Hindlimb muscle (tissue), 1 donor: ENCODE data around the gene GPR85. TPM values are rescaled to one million over a fixed set of nuclear protein-coding genes. Genes with fewer than 3 reads are reported as not detected.
"Not testable (repeated sequence)": the region's sequence is repeated elsewhere in the genome, so short reads cannot be mapped to it uniquely, and the experiment has no call there.

Experiments used
- DNase-seq: peaks from one replicate; pipeline ENCODE4 v3.0.0-alpha.2; 2013
- polyA plus RNA-seq: library from polyadenylated mRNA; unstranded; fragments of 120-200 nt; gene quantifications from one replicate; pipeline ENCODE4 v1.2.1, GENCODE V29; 2013; ENCODE audit not compliant: insufficient read length

GPR85 gene, protein sequence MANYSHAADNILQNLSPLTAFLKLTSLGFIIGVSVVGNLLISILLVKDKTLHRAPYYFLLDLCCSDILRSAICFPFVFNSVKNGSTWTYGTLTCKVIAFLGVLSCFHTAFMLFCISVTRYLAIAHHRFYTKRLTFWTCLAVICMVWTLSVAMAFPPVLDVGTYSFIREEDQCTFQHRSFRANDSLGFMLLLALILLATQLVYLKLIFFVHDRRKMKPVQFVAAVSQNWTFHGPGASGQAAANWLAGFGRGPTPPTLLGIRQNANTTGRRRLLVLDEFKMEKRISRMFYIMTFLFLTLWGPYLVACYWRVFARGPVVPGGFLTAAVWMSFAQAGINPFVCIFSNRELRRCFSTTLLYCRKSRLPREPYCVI
- 1.5 TPM for polyA plus RNA-seq

DNA sequence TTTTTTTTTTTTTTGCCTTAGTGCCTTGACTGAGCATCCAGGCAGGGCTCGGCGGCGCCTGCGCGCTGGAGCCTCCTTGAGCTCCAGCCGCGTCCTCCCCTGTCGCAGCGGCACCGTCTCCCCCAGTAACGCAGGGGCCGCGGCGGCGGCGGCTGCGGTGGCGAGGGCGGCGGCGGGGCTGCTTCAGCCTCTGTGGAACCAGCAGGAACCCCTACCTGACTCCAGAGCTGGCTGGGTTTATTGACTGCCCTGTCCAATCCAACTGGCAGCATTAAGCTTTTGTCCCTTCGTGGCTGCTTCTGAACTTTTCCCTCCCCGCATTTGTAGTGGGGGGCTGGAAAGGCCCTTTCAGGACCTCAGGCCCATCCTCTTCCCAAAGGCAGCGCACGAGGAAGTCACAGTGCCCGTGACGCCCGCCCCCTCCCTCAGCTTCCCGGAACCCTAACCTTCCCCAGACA lies at the start of gene GPR85:
TSS of gene GPR85 (minus strand) at position 397 of the 458 bp plus-strand sequence. CDS start 2,106 bp downstream, outside the sequence.
- peak; percentile 71 for DNase-seq

DNA sequence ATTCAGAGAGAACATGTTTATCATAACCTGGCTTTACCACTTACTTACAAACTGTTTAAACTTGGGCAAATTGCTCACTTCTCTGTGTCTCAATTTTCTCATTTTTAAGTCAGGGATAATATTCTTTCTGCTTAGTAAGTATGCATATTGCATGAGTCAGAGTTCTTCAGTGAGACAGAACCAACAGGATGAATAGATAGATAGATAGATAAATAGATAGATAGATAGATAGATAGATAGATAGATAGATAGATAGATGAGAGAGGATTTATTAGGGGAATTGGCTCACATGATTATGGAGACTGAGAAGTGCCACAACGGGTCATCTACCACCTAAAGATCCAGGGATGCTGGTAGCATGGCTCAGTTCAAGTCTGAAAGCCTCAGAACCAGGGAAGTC lies 47.4 kb upstream of the GPR85 start:
- DNase-seq: no peak

DNA sequence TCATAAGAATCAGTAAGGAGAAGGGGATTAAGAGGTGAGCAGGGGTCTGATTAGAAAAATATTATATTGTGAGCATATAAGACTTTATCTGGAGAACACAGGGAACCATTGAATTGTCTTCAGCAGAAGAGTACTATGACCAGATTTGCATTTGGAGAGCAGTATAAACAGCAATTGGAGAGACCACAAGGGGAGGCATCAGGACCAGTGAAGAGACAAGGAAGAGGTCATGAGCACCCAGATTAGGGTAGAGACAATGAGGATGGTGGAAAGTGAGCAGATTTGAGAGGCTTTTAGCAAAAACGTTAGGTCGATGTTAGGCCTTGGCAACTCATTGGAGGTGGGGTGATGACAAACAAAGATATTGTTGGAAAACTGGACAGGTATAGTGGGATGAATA lies 44.7 kb upstream of the GPR85 start:
- no peak for DNase-seq

DNA sequence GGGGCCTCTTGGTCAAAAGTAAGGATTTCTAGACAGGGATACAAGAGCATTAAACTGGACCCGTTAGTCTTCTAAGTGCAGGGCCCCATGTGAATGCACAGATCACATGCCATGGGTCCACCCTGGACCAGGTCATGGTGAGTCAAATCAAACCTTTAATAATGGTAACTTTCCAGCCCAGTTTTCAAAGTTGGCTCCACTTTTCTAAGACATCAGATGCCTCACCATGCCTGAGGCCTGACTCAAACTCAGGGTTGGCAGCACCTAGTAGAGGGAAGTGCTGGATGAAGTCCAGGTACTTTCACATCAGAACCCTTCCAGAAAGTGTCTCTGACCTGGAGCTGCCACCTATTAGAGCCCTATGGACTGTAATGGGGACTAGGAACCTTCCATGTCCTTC lies 41.4 kb upstream of the GPR85 start:
- no peak for DNase-seq

DNA sequence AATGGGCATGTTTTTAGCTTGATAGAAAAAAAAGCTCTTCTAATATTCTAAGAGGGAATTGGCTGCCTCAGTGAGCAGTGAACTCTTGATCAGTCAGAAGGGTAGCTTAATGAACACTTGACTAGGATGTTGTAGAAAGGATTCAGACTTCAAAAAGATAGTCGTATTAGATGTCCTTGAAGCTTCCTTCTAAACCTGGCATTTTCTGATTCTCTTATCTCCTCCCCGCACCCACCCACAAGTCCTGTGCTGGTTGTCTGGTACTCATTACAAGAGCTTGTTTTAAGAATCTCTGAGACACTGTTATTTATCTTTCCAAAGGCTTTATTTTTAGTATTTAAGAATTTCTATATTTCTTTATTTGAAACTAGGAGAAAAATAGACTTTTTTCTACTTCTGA lies 39.1 kb upstream of the GPR85 start:
- DNase-seq: no peak

DNA sequence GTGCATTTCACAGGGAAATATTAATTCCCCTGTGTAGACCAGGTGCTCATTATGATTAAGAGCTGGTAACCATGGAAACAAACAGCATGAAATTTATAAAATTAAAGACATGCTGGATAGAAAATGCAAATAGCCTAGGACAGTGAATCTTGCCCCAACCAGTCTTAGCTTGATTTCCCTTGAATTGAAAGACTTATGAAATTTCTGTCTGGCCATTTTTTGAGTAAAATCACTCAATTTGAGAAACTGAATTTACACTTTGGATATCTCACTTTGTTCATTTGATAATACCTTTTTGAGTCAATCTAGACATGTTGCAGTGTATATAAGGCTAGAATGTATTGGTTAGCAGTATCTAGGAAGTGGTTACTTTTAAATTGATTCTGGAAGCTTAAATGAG lies 36.1 kb upstream of the GPR85 start:
- no peak for DNase-seq

DNA sequence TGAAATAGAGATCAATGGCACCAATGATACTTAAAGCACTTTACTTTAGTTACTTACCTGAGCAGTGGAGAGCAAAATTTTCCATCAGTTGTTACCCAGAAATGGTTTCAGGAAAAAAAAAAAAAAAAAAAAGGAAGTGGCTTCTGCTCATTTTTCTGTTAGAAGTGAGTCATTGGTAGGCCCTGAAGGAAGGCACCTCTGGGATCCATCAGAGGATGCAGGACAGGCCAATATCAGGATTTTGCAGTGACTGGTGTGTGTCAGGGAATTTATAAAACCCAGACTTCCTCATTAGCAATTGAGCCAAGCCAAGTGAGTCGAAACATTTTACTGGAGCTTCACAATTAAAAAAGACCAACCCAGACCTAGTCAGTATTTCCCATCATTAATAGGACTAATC lies 34.0 kb upstream of the GPR85 start:
- DNase-seq: no peak

DNA sequence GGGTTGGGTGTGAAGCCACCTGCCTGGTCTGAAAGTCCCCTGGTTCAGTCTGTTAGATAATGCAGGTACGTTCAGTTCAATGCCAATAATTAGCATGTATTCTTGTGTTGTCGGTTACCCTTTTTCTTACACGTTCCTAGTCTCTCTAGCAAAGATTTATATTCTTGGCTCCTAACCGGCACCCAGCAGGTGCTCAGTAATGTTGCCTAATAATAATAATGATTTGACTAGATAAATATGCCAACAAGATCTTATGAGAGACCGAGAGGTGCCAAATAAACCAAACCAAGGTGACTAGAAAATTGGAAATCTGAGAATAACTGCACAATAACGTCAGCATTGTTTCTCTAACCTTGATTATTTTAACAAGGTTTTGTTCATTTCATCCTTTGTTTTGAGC lies 32.8 kb upstream of the GPR85 start:
- no peak for DNase-seq

DNA sequence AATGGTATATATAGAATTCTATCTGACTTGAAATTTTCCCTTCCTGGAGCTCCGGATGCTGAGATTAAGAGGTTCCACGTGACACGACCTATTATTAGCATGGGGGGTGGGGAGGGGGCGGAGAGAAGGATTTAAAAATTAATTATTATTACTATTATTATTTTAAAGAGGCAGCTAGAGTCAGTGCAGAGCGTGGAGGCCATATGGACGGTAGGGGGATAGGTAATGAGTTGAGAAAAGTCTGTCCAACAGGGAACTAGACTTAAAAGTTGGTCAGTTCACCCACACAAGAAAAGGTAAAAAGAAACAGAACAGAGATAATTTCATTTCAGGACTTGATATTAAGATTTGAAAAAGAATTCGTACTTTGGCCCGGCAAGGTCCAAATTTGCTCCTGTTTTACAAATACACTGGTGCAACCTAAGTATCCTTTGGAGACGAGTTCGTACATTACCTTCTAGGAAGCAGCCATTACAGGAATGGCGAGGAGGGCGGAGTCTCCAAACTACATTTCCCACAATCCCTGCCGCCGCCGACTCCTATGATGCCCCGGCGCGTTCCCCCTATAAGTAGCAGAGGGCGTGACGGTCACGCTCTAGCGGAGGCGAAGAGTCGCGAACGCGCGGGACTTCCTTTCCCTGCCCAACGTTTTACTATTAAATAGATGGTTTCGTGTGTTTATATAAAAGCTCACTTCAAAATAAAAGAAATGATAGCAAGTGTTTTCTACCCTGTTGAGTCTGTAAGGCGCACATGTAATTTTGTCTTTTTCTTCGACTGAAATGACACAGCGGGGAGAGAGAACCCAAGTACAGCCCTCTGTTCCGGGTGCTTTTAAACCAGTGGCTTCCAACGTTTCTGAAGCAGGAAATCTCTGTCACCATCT lies 31.7 kb upstream of the GPR85 start, which contains the start of gene SMIM30:
TSS of gene SMIM30 (minus strand) at position 481 of the 886 bp plus-strand sequence. CDS start 976 bp downstream, outside the sequence.
- peak; percentile 92 for DNase-seq

DNA sequence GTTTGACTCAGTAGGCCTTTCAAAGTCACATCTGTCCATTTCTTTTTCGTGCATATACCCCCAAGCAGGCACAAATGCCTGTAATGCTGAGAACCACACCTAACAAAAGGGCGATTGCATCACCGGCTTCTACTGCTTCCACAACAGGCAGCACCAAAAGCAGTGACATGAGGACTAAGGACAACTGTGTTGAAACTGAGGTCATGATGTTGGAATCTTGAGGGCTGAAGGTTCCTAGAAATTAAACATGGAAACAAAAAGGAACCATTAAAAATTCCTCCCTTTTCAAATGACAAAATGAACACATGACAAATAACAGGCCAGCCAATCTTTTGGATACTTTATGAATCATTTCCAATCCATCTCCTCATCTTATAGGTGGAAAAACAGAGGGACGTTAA lies 30.7 kb upstream of the GPR85 start:
- DNase-seq: not testable (repeated sequence)

DNA sequence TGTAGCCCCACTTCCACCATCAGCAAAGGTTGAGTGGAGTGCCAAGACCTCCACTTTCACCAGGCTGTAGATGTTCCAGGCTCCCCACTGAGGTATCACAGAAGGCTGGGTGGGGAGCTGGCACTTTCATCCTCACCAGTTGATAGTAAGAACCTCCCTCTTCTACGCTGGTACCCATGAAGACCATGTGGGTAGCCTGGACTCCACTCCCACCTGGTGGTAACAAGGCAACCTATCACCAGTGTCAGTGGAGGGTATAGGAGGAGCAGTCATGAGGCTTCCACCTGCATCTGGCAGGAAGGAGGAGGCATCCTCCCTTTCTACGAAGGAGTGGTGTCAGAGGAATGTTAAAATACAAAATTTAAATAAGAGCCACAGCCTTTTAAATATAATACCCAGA lies 27.3 kb upstream of the GPR85 start:
- no peak for DNase-seq

DNA sequence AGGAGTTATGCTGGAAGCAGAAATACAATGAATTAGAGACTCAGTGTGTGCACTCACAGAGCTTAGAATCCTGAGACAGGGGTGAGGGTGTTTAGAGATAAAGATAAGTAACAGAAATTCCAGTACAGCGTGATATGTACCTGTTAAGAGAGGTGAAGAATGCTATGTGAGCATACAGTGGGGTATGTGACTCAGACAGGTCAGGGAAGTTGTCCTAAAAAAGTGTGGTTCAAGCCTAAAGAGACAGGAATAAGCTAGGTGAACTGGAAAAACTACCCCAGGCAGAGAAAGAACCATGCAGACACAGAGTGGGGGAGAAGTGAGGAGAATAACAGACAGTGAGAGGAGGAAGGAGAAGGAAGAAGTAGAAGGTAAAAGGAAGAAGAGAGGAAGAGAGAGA lies 23.1 kb upstream of the GPR85 start:
- no peak for DNase-seq

DNA sequence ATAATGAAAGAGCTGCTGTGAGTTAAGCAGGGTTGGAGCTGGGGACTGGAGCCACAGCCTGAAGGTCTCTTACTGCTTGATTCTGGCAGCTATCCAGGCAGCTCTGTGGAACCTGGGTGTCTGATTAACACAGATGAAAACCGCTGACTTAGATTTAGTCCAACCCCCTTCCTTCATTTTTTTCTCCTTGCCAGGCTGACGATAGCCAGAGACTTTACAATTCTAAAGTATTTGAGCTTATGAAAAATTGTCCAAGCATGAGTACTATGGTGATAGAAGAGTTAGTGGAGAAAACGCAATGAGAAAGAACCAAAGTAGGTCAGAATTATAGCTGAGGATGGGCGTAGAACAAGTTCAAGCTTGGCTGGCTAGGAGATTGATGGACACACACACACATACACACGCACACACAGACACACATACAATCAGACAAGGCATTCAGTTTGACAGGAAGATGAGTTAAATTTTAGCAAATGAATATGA lies 13.5 kb upstream of the GPR85 start:
- no peak for DNase-seq

DNA sequence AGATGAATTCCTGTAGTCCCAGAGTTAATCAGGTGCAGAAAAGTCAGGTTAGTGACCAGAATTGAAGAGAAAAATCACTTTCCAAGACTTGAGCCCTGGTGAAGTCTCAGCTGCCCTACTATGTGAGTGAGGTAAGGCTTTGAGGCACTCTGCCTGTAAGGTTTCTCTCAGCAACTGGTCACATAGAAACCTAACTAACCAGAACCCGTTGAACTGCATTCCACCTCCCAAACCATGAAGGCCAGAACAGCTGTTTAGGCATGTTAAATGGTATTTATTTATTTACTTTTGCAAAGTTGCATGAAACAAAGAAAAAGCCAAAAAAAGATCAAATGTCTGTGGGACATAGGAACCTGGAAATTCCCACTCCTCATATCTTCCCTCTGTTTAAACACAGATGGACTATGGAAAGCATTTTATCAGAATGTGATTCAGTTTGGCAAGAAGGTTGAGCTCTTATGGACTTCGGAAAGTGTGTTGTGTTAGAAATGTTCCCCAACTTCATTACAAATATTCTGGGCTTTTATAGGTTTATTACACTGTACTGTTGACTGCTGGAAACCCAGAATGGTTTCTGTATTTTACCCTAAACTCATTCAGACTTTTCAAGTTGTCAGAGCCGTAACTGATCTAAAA lies 12.8 kb upstream of the GPR85 start:
- no peak for DNase-seq

DNA sequence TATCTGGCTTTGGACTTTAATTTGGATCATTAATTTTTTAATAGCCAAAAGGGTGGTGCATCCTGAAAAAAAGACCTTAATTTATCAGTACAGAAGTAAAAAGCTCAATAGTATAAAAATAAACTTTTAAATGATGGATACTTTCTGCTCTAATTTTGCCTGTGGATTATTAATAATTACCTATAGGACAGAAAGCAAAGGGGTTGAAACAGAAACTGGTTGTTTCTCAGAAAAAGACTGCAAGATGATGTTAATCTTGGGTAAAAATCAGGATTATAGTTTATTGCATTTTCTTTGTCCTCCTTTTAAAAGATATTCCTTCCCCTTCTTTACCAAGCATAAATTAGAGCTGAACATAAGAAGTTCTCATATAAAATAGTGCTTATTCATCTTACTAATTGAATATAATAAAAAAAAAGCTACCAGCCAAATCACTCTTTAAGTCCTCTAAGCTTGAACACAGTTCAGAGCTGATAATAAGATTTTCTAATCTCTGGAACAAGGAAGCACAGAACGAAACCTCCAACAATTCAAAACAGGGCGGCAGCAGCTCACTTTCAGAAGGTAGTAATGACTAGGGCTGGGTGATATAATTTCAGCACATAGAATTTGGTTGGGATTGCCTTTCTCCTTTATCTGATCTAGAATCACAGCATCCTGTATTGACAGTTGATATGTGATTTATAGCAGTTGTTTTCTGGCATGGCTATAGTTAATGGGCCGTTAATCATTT lies 8.1 kb upstream of the GPR85 start:
- DNase-seq: no peak

DNA sequence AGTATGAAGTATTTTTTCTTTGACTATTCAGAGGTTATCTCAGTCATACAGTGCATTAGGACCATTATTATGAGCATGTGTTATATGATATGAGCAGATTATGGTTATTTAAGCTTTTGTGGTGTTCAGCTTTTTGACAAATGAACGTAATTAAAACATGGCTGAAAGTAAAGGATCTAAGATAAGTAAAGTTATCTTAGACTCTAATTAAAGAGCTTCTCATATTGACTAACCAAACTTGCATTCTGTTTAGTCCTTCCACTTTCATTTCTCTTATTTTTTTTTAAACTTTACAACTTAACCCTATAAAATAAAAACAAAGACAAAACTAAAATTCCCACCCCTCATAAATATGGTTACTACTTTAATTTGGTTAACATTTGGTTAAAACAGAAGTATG lies 6.9 kb upstream of the GPR85 start:
- no peak for DNase-seq

DNA sequence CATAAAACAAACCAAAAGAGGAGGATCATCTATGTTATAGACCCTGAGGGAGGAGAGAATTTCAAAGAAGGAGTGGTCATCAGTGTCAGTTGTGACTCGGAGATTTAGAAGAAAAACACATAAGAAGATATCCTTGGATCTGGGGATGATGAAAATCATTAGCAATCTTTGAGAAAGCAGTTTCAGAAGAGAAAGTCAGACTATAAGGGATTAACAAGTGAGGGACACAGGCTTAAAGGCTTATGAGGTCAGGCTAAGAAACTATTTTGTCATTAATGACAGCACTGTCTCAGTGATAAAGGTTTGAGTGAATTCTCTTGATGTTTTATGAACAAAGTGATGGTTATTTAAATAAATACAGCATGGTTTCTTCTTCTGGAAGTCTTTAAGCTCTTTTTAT lies 6.1 kb upstream of the GPR85 start:
- DNase-seq: no peak

DNA sequence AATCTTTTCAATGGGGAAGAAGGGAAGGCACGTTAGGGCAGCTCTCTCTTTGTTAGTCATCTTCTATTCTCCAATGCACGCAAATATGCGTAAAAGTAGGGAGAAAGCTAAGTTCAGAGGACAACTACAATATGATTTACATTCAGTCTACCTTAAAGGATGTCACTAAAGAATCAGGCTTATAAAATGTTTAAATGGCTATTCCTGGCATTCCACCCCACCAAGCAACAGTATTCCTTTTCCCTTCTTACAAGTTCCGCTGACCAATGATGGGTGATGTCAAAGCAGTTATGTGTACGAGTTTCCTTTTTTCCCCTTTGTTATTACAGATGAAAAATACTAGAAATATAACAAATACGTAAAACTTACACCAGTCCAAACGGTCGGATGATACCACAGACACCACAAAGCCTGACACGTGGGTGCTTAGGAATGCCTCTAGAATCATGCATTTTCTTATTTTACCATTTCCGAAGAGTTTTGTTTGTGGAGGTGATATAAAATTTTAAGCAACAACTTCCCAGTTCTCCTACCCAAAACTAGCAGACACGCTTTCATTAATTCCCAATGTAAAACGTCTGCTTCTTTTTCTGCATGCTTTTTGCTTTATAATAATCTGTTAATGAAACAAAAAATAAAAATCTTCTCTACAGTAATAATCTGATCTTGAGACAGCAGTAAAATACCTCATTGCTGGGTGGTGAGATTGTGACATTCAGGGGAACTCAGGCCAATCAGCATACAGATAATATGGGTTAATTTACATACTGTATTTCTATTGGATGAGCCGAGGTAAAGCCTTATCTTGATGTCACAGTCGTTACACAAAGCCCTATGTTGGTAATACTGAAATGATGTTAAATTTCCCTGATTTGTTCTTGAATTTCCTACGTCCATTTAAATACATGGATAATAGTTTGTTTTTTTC lies 708 bp upstream of the GPR85 start:
- DNase-seq: peak; percentile 64

DNA sequence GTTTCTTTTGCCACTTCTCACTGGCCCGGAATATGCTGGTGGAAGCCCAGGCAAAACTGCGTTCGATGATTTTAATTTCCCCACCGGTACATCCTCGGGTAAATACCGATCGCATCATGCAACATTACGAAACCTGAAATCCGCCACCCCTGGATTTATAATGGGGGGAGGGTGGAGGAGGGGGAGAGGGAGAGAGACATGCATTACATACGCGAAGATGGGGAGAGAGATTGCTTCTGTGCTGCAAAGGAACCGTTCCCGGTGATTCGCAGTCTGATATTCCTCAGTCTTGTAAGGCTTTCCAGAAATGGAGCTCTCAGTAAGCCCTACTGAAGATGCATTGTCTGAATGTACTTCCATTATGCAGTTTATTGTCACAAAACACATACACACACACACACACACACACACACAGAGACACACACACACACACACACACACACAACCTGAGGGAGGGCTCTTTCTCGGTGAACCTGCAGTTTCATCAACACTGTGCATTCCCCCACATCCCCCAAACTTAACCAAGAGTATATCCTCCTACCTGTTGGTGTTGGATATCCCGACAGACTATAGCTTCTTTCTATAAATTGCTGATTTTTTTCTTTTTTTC lies 741 bp downstream of the GPR85 start:
- no peak for DNase-seq

DNA sequence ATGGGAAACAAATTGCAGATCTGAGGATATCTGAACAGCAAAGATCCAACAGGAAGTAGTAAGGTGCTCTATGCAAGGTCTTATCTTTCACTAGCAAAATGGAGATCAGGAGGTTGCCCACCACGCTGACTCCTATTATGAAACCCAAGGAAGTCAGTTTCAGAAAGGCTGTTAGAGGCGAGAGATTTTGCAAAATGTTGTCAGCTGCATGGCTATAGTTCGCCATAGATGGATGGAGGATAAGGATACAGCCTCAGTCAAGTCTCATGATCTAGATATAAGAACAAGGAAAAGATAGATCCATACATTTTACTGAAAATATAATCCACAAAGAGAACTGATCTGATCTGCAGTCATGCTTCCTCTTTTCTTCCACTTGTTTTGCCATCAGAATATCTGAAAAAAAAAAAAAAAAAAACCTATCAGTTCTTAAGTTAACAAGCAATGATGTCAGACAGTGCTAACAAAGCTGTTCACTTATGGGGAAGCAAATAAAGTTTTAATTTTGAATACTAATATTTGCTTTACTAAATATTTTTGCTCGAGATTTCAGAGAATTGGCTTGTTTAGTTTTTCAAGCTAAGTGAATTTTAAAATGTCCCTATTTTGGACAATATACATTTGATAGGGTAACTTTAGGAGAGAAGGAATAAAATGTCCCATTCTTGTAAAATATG lies 2.0 kb downstream of the GPR85 start:
- DNase-seq: no peak
